NCI-H146 (cell line): ENCODE results near the gene UTP25.

Experiments used
- DNase-seq: peaks from one replicate; lab custom pipeline; 2025; lab: John Stamatoyannopoulos, UW

Gene UTP25

GRCh38 chr1:209839875-209840546 is 12.2 kb downstream of the UTP25 start:
- DNase-seq: no peak

- no peak for DNase-seq
Measured at GRCh38 chr1:209840611-209841010, 12.8 kb downstream of the UTP25 start.

GRCh38 chr1:209844695-209845407 is 17.1 kb downstream of the UTP25 start:
- DNase-seq: no peak

- peak; percentile 16 for DNase-seq
Measured at GRCh38 chr1:209845408-209845725, 17.6 kb downstream of the UTP25 start.

- DNase-seq: no peak
Measured at GRCh38 chr1:209849388-209849787, 21.6 kb downstream of the UTP25 start.

GRCh38 chr1:209850342-209850979 is 22.7 kb downstream of the UTP25 start:
- peak; percentile 39 for DNase-seq

- no peak for DNase-seq
Measured at GRCh38 chr1:209853676-209854075, 25.9 kb downstream of the UTP25 start.

- DNase-seq: no peak
Measured at GRCh38 chr1:209854196-209854595, 26.4 kb downstream of the UTP25 start.

- no peak for DNase-seq
Measured at GRCh38 chr1:209855006-209855405, 27.2 kb downstream of the UTP25 start.

GRCh38 chr1:209855623-209856022 is 27.9 kb downstream of the UTP25 start:
- DNase-seq: peak; percentile 59

- DNase-seq: no peak
Measured at GRCh38 chr1:209858561-209859103, 30.9 kb downstream of the UTP25 start.

- DNase-seq: peak; percentile 88
Measured at GRCh38 chr1:209860293-209860881, 32.6 kb downstream of the UTP25 start.

GRCh38 chr1:209861242-209861641 is 33.5 kb downstream of the UTP25 start:
- DNase-seq: no peak

GRCh38 chr1:209862391-209863356 is 34.9 kb downstream of the UTP25 start:
- DNase-seq: peak; percentile 33

- DNase-seq: no peak
Measured at GRCh38 chr1:209863766-209864485, 36.2 kb downstream of the UTP25 start.

- no peak for DNase-seq
Measured at GRCh38 chr1:209866201-209866600, 38.4 kb downstream of the UTP25 start.

GRCh38 chr1:209869291-209870149 is 41.7 kb downstream of the UTP25 start:
- DNase-seq: no peak

GRCh38 chr1:209870151-209870831 is 42.5 kb downstream of the UTP25 start:
- no peak for DNase-seq

GRCh38 chr1:209871006-209871405 is 43.2 kb downstream of the UTP25 start:
- DNase-seq: no peak
